ENCODE data around the gene MRPL4. TPM values are rescaled to one million over a fixed set of nuclear protein-coding genes. Genes with fewer than 3 reads are reported as not detected.

The MRPL4 gene
- total and polyA plus RNA-seq, 2 experiments from 2014 or later = 92.0 to 171 TPM

DNA sequence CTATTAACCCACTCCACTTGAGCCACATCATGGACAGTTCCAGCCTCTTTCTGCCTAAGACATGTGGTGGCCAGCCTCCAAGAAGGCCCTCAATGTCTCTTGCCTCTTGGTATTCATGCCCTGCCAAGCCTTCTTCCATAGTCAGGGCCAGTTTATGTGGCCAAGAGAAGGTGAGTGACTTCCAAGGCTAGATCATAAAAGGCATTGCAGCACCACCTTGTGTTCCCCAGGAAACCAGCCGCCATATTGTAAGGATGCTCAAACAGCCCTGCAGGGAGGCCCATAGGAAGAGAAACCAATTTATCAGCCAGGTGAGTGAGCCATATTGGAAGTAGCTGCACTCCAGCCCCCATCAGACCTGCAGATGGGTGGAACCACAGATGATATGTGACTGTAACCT is 45.0 kb upstream of the MRPL4 start:
- Histone ChIP-seq H3K4me1 (ENCODE audit: insufficient read depth) (no peaks in the 10 kb centered on the region), H3K27ac (ENCODE audit: low read depth) (no peak overlapping the region), H4K20me1 (replicated peaks; ENCODE audit: insufficient read depth) (no peaks in the 10 kb centered on the region), H2AFZ (no peak overlapping the region), H3K4me2 (no peak overlapping the region), H3K36me3 (ENCODE audit: insufficient read depth) (no peaks in the 10 kb centered on the region), H3K9me2 (ENCODE audit: insufficient read depth) (no peaks in the 10 kb centered on the region), H3K4me3 (no peak overlapping the region), H3F3A (replicated peaks; ENCODE audit: low read depth) (no peaks in the 10 kb centered on the region), H3K79me2 (replicated peaks; ENCODE audit: insufficient read depth) (no peaks in the 10 kb centered on the region), H3K27me3 (ENCODE audit: insufficient read depth) (no peaks in the 10 kb centered on the region)
- no peak for TF ChIP-seq STAT1 (IDR thresholded peaks at IDR 0.05; ENCODE audit: unreplicated experiment)
- TF ChIP-seq, protein P1, sequence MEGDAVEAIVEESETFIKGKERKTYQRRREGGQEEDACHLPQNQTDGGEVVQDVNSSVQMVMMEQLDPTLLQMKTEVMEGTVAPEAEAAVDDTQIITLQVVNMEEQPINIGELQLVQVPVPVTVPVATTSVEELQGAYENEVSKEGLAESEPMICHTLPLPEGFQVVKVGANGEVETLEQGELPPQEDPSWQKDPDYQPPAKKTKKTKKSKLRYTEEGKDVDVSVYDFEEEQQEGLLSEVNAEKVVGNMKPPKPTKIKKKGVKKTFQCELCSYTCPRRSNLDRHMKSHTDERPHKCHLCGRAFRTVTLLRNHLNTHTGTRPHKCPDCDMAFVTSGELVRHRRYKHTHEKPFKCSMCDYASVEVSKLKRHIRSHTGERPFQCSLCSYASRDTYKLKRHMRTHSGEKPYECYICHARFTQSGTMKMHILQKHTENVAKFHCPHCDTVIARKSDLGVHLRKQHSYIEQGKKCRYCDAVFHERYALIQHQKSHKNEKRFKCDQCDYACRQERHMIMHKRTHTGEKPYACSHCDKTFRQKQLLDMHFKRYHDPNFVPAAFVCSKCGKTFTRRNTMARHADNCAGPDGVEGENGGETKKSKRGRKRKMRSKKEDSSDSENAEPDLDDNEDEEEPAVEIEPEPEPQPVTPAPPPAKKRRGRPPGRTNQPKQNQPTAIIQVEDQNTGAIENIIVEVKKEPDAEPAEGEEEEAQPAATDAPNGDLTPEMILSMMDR (conservative IDR thresholded peaks at IDR 0.05; ENCODE audit: low read depth in 2 of 2) = peak in 1 of 2 experiments; percentile 42; a peak in 2 of 4 replicates
- TF ChIP-seq CREB1 (CRISPR knock-in tag; IDR thresholded peaks at IDR 0.05; ENCODE audit: low read depth) = no peak
- no peak for TF ChIP-seq EZH2 (IDR thresholded peaks at IDR 0.05; ENCODE audit: low read depth, unreplicated experiment)
- TF ChIP-seq, protein P2, sequence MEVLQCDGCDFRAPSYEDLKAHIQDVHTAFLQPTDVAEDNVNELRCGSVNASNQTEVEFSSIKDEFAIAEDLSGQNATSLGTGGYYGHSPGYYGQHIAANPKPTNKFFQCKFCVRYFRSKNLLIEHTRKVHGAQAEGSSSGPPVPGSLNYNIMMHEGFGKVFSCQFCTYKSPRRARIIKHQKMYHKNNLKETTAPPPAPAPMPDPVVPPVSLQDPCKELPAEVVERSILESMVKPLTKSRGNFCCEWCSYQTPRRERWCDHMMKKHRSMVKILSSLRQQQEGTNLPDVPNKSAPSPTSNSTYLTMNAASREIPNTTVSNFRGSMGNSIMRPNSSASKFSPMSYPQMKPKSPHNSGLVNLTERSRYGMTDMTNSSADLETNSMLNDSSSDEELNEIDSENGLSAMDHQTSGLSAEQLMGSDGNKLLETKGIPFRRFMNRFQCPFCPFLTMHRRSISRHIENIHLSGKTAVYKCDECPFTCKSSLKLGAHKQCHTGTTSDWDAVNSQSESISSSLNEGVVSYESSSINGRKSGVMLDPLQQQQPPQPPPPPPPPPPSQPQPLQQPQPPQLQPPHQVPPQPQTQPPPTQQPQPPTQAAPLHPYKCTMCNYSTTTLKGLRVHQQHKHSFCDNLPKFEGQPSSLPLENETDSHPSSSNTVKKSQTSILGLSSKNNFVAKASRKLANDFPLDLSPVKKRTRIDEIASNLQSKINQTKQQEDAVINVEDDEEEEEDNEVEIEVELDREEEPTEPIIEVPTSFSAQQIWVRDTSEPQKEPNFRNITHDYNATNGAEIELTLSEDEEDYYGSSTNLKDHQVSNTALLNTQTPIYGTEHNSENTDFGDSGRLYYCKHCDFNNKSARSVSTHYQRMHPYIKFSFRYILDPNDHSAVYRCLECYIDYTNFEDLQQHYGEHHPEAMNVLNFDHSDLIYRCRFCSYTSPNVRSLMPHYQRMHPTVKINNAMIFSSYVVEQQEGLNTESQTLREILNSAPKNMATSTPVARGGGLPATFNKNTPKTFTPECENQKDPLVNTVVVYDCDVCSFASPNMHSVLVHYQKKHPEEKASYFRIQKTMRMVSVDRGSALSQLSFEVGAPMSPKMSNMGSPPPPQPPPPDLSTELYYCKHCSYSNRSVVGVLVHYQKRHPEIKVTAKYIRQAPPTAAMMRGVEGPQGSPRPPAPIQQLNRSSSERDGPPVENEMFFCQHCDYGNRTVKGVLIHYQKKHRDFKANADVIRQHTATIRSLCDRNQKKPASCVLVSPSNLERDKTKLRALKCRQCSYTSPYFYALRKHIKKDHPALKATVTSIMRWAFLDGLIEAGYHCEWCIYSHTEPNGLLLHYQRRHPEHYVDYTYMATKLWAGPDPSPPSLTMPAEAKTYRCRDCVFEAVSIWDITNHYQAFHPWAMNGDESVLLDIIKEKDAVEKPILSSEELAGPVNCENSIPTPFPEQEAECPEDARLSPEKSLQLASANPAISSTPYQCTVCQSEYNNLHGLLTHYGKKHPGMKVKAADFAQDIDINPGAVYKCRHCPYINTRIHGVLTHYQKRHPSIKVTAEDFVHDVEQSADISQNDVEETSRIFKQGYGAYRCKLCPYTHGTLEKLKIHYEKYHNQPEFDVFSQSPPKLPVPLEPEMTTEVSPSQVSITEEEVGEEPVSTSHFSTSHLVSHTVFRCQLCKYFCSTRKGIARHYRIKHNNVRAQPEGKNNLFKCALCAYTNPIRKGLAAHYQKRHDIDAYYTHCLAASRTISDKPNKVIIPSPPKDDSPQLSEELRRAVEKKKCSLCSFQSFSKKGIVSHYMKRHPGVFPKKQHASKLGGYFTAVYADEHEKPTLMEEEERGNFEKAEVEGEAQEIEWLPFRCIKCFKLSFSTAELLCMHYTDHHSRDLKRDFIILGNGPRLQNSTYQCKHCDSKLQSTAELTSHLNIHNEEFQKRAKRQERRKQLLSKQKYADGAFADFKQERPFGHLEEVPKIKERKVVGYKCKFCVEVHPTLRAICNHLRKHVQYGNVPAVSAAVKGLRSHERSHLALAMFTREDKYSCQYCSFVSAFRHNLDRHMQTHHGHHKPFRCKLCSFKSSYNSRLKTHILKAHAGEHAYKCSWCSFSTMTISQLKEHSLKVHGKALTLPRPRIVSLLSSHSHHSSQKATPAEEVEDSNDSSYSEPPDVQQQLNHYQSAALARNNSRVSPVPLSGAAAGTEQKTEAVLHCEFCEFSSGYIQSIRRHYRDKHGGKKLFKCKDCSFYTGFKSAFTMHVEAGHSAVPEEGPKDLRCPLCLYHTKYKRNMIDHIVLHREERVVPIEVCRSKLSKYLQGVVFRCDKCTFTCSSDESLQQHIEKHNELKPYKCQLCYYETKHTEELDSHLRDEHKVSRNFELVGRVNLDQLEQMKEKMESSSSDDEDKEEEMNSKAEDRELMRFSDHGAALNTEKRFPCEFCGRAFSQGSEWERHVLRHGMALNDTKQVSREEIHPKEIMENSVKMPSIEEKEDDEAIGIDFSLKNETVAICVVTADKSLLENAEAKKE (CRISPR knock-in tag; IDR thresholded peaks at IDR 0.05) = no peak
- no peak for TF ChIP-seq JUNB (IDR thresholded peaks at IDR 0.05; ENCODE audit: unreplicated experiment)
- DNase-seq (ENCODE audit: low spot score) (no peak), ATAC-seq (no peak)
- no peak overlapping the region for H3K27ac Mint-ChIP-seq
- peaks cover 14% of the 10 kb centered on the region; the same call in 2 of the 3 replicates for H3K4me1 Mint-ChIP-seq
- peaks cover 17% of the 10 kb centered on the region for H3K9me3 Mint-ChIP-seq
- peaks cover 5% of the 10 kb centered on the region; the same call in 1 of the 3 replicates for H3K36me3 Mint-ChIP-seq (ENCODE audit: low read depth)
- no peak overlapping the region for H3K4me3 Mint-ChIP-seq
- H3K27me3 Mint-ChIP-seq (ENCODE audit: insufficient read depth, low read depth, poor library complexity) = peaks cover 3% of the 10 kb centered on the region
